K562 (cell line): ENCODE measurements around the gene NUFIP2. TPM values are rescaled to one million over a fixed set of nuclear protein-coding genes. Genes with fewer than 3 reads are reported as not detected.

Experiments used
- ATAC-seq: fragments of 200-7000 bp; cut with Tn5 transposase; 3 replicates; pipeline ENCODE4 v1.9.1; 2020; ENCODE audit warnings: moderate library complexity
- BruUV-seq: library from RNA; stranded (reverse); fragments of 400-500 nt; replicated peaks from 2 replicates; lab custom pipeline; 2021; lab: Mats Ljungman, UMichigan
- CTCF ChIA-PET: fragments of 300-600 bp; formaldehyde crosslinking; extraction: SDS; loops from one replicate; lab custom pipeline; 2021; ENCODE audit warnings: low intra/inter-chr PET ratio; lab: Yijun Ruan, JAX
- POLR2A ChIA-PET: fragments of 300-600, 350-650 bp; sonication (Branson Sonifier 250); formaldehyde crosslinking; extraction: SDS; loops from one replicate; lab custom pipeline; 2021; ENCODE audit warnings: antibody characterized with exemption, inconsistent platforms; lab: Yijun Ruan, JAX
- DNase-seq, 4 experiments: peaks; one replicate each; pipeline versions ENCODE4 v3.0.0 to v3.0.0-alpha.2; 2011 to 2018; ENCODE audit warnings: low spot score in 3 of 4, mixed read lengths in 3 of 4; ENCODE audit errors: extremely low read depth in 1 of 4
- FAIRE-seq: peaks from 2 replicates; lab custom pipeline; 2011; peaks lifted over from hg19 to GRCh38; lab: Jason Lieb, UNC
- H2AFZ ChIP-seq: 2 replicates; pipeline ENCODE4 v1.6.0; 2011; ENCODE audit warnings: low read depth, low read length, control low read depth, inconsistent platforms
- H3K27ac ChIP-seq: fragments of 200-600 bp; 3 replicates; pipeline ENCODE4 v1.8.0; 2011; ENCODE audit warnings: low read depth, mild to moderate bottlenecking, control low read depth, inconsistent platforms, low read length, moderate library complexity, mixed read lengths; ENCODE audit errors: extremely low read depth
- H3K27me3 ChIP-seq, 2 experiments: fragments of 300-600 bp in 1 of 2; 2 replicates in 1 of 2; 3 replicates in 1 of 2; pipeline versions ENCODE4 v1.6.0 to v1.8.0; 2011; ENCODE audit warnings: inconsistent platforms in 2 of 2, low read length in 2 of 2, mild to moderate bottlenecking in 1 of 2, mixed read lengths in 1 of 2, moderate library complexity in 1 of 2; ENCODE audit not compliant: control insufficient read depth in 2 of 2, insufficient read depth in 2 of 2
- H3K36me3 ChIP-seq: fragments of 300-600 bp; 3 replicates; pipeline ENCODE4 v1.8.0; 2011; ENCODE audit warnings: mild to moderate bottlenecking, low read length, inconsistent platforms; ENCODE audit not compliant: control insufficient read depth, insufficient read depth
- H3K4me1 ChIP-seq, 2 experiments: fragments of 200-600 bp in 1 of 2; replicated peaks in 1 of 2; 2 replicates in 1 of 2; 3 replicates in 1 of 2; pipeline versions ENCODE4 v1.5.1 to v1.8.0; 2011; ENCODE audit warnings: inconsistent platforms in 2 of 2, low read length in 2 of 2, mild to moderate bottlenecking in 1 of 2, mixed read lengths in 1 of 2, moderate library complexity in 1 of 2; ENCODE audit not compliant: control insufficient read depth in 2 of 2, insufficient read depth in 2 of 2
- H3K4me2 ChIP-seq: 2 replicates; pipeline ENCODE4 v1.6.1; 2011; ENCODE audit warnings: low read length, control low read depth, inconsistent platforms, mixed read lengths; ENCODE audit not compliant: insufficient read depth
- H3K4me3 ChIP-seq: fragments of 200-600 bp; sonication (generic), shearing (Covaris generic); 2 replicates; pipeline ENCODE4 v1.5.1; 2016; ENCODE audit warnings: control low read depth, inconsistent platforms
- H3K79me2 ChIP-seq: fragments of 200-600 bp; 3 replicates; pipeline ENCODE4 v1.8.0; 2011; ENCODE audit warnings: low read length, inconsistent platforms; ENCODE audit not compliant: control insufficient read depth, insufficient read depth
- H3K9ac ChIP-seq, 2 experiments: 2 replicates each; pipeline versions ENCODE4 v1.6.0 to v1.6.1; 2011; ENCODE audit warnings: low read depth in 2 of 2, low read length in 2 of 2, control low read depth in 1 of 2, inconsistent platforms in 1 of 2, mild to moderate bottlenecking in 1 of 2, mixed read lengths in 1 of 2; ENCODE audit not compliant: insufficient read depth in 1 of 2
- H3K9me1 ChIP-seq: one replicate; pipeline ENCODE4 v1.6.0; 2011; ENCODE audit warnings: inconsistent platforms, mild to moderate bottlenecking, low read length, moderate library complexity; ENCODE audit not compliant: control insufficient read depth, insufficient read depth
- H3K9me3 ChIP-seq: replicated peaks from 2 replicates; pipeline ENCODE4 v1.5.1; 2011; ENCODE audit warnings: low read depth, low read length, inconsistent platforms; ENCODE audit not compliant: control insufficient read depth, insufficient read depth
- H4K20me1 ChIP-seq: replicated peaks from 2 replicates; pipeline ENCODE4 v1.6.1; 2011; ENCODE audit warnings: low read length, inconsistent platforms, mixed read lengths; ENCODE audit not compliant: control insufficient read depth, insufficient read depth
- ETV6 ChIP-seq, 3 experiments: fragments of 150-350 bp in 1 of 3; sonication (generic) in 1 of 3; formaldehyde crosslinking in 1 of 3; IDR thresholded peaks; 2 replicates each; pipeline versions ENCODE4 v1.6.1 to v1.8.0; 2014 to 2022; ENCODE audit warnings: borderline replicate concordance in 2 of 3, low read depth in 2 of 3, antibody characterized with exemption in 1 of 3, low read length in 1 of 3, mild to moderate bottlenecking in 1 of 3, missing genetic modification reagents in 1 of 3
- NCOR1 ChIP-seq: fragments of 450-650 bp; IDR thresholded peaks from 2 replicates; pipeline ENCODE4 v1.6.1; 2016; ENCODE audit warnings: mild to moderate bottlenecking, moderate library complexity
- ZFX ChIP-seq: sonication (generic); formaldehyde crosslinking; IDR thresholded peaks from 2 replicates; pipeline ENCODE4 v1.8.0; 2022; ENCODE audit warnings: mild to moderate bottlenecking, missing genetic modification reagents, moderate library complexity
- ZNF347 ChIP-seq: fragments of 450-650 bp; formaldehyde crosslinking; IDR thresholded peaks from 2 replicates; pipeline ENCODE4 v1.4.0; 2020; ENCODE audit warnings: low read depth, mild to moderate bottlenecking, moderate library complexity
- ZNF75A ChIP-seq: fragments of 450-650 bp; formaldehyde crosslinking; IDR thresholded peaks from 2 replicates; pipeline ENCODE4 v1.4.0; 2020; ENCODE audit warnings: mild to moderate bottlenecking
- WGBS: fragments of 100-300 bp; shearing (Covaris generic); methylation state at CpG from one replicate; pipeline ENCODE4 v1.1.6; 2016; ENCODE audit warnings: low coverage, mixed read lengths; ENCODE audit not compliant: insufficient coverage; ENCODE audit errors: missing lambda C conversion rate; 5-methylcytosine and 5-hydroxymethylcytosine counted together
- in situ Hi-C: fragments of 300-500 bp; cut with MboI; formaldehyde crosslinking; loops from 4 replicates; pipeline ENCODE4 v1.15.0; 2018; ENCODE audit warnings: inconsistent platforms, mixed read lengths
- intact Hi-C: fragments of 100-400 bp; cut with micrococcal nuclease; formaldehyde crosslinking; loops from 2 replicates; pipeline ENCODE4 v1.14.2; 2022
- polyA plus RNA-seq, 8 experiments: library from polyadenylated mRNA; depleted of rRNA in 4 of 8; stranded (reverse) in 5 of 8; unstranded in 3 of 8; fragments of >200 nt; fragmentation: Nextera tagmentation in 2 of 8; fragmentation: Illumina TruSeq in 1 of 8; extraction: Ambion mirVana in 2 of 8; extraction: Trizol in 1 of 8; gene quantifications; 2 replicates each; pipeline versions ENCODE4 v1.2.1 to v1.2.3, GENCODE V29; 2011 to 2014; ENCODE audit warnings: inconsistent platforms in 1 of 8, missing spikeins in 1 of 8
- total RNA-seq, 7 experiments: library from RNA; depleted of rRNA in 6 of 7; stranded (reverse); fragments of >200 nt in 6 of 7; fragmentation: Illumina TruSeq in 2 of 7; extraction: Trizol in 2 of 7; gene quantifications; 2 replicates each; pipeline versions ENCODE4 v1.2.1 to v1.2.3, GENCODE V29; 2011 to 2021; ENCODE audit warnings: low replicate concordance in 1 of 7
- TF ChIP-seq, protein P1 (sequence below): fragments of 250-450 bp; sonication (Bioruptor Pico); IDR thresholded peaks from 2 replicates; pipeline ENCODE4 v1.6.1; 2021; ENCODE audit warnings: mild to moderate bottlenecking
- TF ChIP-seq, protein P2 (sequence below): sonication (generic); formaldehyde crosslinking; IDR thresholded peaks from 2 replicates; pipeline ENCODE4 v1.8.0; 2022; ENCODE audit warnings: mild to moderate bottlenecking, low read depth, missing genetic modification reagents

Gene NUFIP2
- total and polyA plus RNA-seq, 9 of the 15 experiments (the other 6 are each of a cell fraction or from before 2014, with no cell fraction given): 4.9 to 40.7 (median 18.5) TPM

GRCh38 chr17:29216856-29217255, 77.1 kb downstream of the NUFIP2 start:
- no peak for FAIRE-seq
- POLR2A ChIA-PET: interaction anchor here (0.6 to 1.8 kb wide), 4 partner anchors 12 to 407 kb away, joined by 3 to 5 read pairs (median 4); partner anchors contain the start of gene NUFIP2
- no peaks in the 10 kb centered on the region for H3K27me3 ChIP-seq
- no peak for DNase-seq
- no TSS peak for BruUV-seq
- H3K27ac ChIP-seq: no peak overlapping the region
- CTCF ChIA-PET: no interaction called here
- no peak overlapping the region for H3K9ac ChIP-seq
- H3K4me2 ChIP-seq: no peak overlapping the region
- no peaks in the 10 kb centered on the region for H3K79me2 ChIP-seq
- in situ Hi-C loops: no loop called here
- H3K9me3 ChIP-seq: no peaks in the 10 kb centered on the region
- TF ChIP-seq, protein P1, sequence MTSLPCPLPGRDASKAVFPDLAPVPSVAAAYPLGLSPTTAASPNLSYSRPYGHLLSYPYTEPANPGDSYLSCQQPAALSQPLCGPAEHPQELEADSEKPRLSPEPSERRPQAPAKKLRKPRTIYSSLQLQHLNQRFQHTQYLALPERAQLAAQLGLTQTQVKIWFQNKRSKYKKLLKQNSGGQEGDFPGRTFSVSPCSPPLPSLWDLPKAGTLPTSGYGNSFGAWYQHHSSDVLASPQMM (CRISPR knock-in tag): no peak
- no peak for TF ChIP-seq NCOR1
- no peak for TF ChIP-seq ZNF75A
- TF ChIP-seq ZFX (CRISPR knock-in tag): no peak
- TF ChIP-seq, protein P2, sequence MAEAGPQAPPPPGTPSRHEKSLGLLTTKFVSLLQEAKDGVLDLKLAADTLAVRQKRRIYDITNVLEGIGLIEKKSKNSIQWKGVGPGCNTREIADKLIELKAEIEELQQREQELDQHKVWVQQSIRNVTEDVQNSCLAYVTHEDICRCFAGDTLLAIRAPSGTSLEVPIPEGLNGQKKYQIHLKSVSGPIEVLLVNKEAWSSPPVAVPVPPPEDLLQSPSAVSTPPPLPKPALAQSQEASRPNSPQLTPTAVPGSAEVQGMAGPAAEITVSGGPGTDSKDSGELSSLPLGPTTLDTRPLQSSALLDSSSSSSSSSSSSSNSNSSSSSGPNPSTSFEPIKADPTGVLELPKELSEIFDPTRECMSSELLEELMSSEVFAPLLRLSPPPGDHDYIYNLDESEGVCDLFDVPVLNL (CRISPR knock-in tag): no peak
- TF ChIP-seq ETV6 (IDR thresholded peaks at IDR 0.05; ENCODE audit: borderline replicate concordance in 1 of 2, low read depth in 2 of 2, low read length in 1 of 2): no peak
- no peak for TF ChIP-seq ETV6 (CRISPR knock-in tag; IDR thresholded peaks at IDR 0.05; ENCODE audit: borderline replicate concordance)
- TF ChIP-seq ZNF347 (CRISPR knock-in tag): no peak
- TF ChIP-seq, all 486 proteins: peak for 0
- Histone ChIP-seq H3K4me3 (no peak overlapping the region), H4K20me1 (no peaks in the 10 kb centered on the region), H3K9me1 (no peaks in the 10 kb centered on the region), H3K36me3 (no peaks in the 10 kb centered on the region), H3K4me1 (peaks cover 0 to 3% of the 10 kb centered on the region in 2 experiments; a peak in 1 of 5 replicates), H2AFZ (peak overlapping the region; percentile 24; the same call in 1 of the 2 replicates)
- no peak for ATAC-seq
- intact Hi-C loops: no loop called here
- WGBS: 45% methylated on average over 5 of the region's 5 CpGs
